HG03159 (cell line): Measurements from ENCODE around the gene RALA.
"Not testable (repeated sequence)": the region's sequence is repeated elsewhere in the genome, so short reads cannot be mapped to it uniquely, and the experiment has no call there.

Experiments used
- ATAC-seq: cut with Tn5 transposase; IDR thresholded peaks from one replicate; pipeline ENCODE4 v1.9.1; 2021; ENCODE audit warnings: mild to moderate bottlenecking, moderate library complexity; ENCODE audit not compliant: unreplicated experiment

The RALA gene

DNA sequence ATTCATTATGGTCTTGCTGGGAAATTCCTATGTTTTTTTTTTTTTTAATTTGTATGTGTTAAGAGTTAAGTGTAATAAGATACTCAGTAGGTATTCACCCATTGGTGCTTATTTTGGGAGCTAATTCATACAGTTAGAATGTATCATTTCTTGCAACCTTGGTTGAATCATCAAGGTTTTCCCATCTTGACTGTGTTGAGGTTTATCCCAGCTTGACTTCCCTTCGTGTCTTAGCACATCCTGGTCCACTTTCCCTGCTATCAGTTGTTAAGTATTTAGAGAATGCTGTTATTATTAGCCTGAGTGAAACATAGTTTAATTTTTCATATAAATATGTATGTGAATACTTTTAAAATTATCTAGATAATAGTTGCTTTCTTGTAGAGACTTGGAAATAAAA is 20.8 kb downstream of the RALA start:
- ATAC-seq, result no peak

DNA sequence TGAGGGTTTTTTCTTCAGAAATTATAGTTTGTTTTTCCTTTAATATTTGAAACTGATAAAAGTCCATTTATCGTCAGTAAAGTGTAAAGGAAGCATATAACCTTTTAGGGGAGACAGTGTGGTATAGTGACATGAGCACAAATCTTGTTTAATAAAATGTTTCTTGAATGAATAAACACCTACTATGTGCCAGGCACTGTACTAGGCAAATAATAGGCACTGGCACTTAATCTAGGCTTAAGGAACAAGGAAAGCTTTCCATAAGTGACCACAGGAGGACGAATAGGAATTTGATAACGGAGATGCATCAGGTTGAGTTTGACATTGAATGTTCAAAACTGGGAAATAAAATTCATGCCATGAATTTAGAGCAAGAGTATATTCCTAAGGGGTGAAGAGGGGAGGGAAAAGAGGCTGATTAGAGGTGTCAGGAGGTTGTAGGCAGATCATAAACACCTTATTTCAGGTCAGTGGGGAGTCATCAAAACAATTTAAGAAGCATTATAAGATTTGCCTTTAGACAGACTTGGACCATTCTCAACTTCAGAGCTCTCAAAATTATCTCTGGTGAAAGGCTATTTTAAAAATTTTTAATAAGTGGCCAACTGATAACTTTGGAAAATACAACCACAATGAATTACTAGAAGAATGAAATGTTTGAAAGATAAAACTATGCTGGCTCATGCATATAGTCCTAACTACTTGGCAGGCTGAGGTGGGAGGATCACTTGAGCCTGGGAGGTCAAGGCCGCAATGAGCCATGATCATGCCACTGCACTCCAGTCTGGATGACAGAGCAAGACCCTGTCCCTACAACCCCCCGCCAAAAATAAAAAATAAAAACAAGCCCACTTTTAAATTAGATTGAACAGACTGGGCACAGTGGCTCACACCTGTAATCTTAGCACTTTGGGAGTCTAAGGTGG is 22.4 kb downstream of the RALA start:
- no peak for ATAC-seq

DNA sequence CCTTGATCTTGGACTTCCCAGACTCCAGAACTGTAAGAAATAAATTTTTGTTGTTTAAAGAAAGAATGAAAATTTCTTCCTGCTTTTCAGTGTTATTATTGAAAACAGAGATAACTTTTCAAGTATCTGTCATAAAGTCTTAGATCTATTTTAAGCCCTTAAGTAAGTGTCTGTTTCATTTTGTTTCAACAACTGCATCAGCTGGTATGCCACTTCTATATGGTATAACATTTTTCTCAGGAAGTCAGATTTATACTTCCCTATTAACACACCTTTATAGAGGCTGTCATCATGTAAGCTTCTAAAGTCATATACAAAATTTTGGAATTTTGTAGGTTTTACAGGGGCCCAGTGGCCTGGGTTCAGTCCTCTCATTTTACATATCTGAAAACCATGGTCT is 24.4 kb downstream of the RALA start:
- no peak for ATAC-seq

DNA sequence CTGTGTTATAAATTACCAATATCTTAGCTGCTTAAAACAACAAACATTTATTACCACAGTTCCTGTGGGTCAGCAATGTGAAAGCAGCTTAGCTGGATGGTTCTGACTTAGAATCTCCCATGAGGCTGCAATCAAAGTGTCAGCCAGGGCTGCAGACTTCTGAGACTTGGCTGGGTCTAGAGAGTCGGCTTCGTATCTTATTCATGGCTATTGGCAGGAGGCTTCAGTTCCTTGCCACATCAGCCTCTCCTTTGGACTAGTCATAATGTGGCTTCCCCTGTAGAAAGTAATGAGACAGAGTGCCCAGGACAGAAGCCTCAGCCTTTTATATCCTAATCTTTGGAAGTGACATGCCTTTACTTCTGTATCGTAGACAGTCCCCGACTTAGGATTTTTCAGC is 27.3 kb downstream of the RALA start:
- no peak for ATAC-seq

DNA sequence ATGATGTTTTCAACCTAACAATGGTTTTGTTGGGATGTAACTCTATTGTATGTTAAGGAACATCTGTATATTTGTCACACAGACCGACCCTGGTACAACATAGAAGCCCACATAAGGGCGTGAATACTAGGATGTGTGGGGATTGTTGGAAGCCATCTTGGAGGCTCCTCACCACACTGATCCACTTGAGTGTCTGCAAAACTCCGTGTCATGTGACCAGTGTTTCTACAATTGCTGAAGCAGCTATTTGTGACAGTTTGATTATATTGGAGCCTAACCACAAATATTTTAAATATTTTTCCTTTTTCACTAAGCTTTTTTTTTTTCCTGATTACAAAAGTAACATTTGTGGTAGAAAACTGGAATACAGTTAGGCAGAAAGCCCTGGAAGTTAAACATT is 27.9 kb downstream of the RALA start:
- no peak for ATAC-seq

DNA sequence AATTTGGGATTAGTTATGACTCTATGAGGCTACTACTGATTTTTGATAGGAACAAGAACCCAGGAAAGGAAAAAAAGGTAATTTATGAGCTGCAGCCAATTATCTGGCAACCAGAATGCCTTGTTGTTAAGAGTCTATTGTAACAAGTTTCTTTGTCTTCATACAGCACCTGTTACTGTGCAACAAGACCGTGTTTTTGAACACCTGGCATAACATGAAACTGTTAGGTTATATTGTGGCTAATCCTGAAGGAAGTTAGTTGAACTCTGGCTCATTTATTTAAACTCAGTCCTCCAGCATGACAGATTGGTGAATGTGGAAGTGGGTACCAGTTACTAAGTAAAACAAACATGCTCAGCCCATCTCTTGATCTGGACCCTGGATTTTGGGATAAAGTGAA is 33.0 kb downstream of the RALA start:
- no peak for ATAC-seq

DNA sequence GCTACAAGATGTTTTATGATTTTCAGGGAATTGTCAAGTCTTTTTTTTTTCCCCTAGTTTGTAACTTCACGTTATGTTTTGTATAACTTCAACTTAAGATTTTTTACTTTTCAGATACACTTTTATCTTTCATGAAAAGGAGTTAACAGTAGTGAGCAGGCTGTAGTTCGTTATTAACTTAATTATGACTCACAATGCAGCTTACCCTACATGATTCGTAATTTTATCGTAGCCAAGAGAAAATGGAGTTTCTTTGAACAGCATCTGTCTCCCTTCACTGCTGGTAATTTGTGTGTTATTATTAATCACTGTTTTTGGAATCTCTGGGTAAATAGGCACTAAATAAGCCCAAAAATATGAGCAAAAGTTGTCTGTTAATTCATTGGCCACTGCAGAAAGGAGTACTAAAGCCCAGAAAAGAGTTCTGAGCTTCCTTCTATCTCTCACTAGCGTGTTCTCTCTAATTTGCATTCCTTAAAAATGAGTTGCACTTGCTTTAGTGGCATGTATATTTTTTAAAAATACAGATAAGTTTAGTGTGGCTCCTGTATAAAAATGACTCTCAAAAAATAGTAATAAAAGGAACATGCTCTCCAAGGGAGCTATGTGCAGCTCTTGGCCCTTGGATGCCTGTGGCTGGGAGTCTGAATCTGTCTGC is 36.1 kb downstream of the RALA start:
- no peak for ATAC-seq

DNA sequence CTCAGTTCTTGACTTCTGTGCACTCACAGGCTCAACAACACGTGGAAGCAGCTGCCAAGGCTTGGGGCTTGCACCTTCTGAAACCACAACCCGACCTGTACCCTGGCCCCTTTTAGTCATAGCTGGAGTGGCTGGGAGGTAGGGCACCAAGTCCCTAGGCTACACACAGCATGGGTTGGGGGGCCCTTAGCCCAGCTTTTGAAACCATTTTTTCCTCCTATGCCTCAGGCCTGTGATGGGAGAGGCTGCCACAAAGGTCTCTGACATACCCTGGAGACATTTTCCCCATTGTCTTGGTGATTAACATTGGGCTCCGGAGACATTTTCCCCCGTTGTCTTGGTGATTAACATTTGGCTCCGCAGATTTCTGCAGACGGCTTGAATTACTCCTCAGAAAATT is 38.6 kb downstream of the RALA start:
- ATAC-seq, result no peak

DNA sequence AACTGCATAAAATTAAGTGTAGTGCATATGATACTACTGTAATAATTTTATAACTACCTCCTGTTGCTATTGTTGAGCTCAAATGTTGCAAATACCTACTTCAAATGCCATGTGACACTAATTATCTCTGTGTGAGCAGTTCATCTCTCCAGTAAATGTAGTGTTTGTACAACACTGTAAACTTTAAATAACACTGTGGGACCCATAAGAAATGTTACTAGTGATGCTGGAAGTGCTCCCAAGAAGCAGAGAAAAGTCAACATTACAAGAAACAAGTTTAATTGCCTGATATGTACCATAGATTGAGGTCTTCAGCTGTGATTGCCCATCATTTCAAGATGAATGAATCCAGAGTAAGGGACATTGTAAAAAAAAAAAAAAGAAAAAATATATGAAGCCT is 39.9 kb downstream of the RALA start:
- no peak for ATAC-seq

DNA sequence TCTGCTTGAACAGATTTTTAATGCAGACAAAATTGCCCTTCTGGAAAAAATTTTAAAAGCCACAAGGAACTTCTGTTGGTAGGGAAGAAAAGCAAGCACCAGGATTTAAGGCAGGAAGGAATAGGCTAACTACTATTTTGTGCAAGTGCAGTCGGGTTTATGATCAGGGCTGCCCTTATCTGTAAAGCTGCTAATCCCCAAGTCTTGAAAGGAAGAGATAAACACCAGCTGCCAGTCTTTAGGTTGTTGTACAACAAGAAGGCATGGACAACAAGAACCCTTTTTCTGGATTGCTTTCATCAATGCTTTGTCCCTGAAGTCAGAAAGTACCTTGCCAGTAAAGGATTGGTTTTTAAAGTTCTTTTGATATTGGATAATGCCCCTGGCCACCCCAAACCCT is 40.7 kb downstream of the RALA start:
- ATAC-seq, result no peak

DNA sequence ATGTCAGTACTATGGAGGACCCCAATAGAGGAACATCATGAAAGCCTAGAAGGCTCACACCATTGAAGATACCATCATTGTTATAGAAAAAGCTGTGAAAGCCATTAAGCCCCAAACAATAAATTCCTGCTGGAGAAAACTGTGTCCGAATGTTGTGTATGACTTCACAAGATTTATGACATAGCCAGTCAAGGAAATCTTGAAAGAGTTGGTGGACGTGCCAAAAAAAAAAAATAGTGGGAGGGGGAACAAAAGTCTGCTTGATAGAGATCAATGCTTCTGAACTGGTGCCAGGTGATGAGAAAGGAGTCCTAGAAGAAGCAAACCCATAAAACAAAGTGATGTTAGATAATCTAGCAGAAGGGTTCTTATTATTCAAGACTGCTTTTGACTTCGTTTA is 41.2 kb downstream of the RALA start:
- ATAC-seq, result no peak

DNA sequence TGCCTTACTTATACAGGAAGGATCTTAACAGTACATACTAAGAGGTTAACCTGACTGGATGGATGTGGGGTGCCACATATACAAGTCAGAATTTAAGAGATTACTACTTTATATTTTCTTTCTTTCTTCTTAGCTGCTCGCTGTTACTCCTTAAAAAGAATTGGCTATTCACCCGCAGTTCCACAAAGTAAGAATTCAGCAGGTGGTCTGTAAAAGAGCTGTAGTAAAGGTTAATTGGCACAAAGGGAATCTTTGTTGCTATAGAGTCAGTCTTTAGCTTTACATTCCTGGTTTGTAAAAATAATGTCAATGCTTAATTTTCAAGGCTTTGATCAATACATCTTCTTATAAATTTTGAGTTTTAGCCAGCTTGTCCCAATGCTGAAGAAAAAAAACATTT is 43.2 kb downstream of the RALA start:
- no peak for ATAC-seq

DNA sequence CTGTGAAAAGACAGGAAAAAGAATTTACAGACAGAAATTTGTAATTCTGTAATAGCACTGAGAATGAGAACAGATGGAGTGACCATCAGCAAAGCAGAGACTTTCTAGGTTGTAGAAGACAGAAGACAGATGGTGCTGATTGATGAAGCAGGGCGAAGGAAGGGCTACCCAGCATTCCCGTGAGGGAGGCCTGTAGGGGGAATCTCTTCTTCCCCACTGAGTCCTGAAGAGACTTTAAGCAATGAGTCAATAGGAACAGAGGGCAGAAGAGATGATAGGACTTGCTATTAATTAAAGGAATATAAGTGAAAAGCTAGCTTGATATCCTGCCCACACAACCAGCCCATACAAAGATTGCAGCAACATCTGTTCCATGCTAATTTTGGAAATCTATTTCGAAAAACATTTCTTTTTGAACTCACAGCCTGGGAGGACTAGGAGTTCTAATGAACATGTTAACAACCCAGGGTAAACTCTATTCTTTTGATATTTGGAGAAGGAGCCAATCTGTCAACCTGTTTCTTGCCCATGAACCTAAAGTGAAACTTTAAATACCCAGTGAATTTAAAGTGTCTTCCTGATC is 44.1 kb downstream of the RALA start:
- no peak for ATAC-seq

DNA sequence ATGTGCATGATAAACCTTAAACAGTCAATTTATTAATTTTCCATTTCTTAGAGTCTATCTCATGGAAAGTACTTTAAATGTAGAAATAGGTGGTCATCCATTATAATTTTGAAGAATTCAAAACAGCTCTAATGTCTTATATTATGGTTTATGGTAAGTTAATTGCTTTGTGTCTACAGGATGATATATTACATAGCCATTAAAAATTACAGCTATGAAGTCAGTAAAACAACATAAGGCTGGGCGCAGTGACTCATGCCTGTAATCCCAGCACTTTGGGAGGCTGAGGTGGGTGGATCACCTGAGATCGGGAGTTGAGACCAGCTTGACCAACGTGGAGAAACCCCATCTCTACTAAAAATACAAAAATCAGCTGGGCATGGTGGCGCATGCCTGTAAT is 44.9 kb downstream of the RALA start:
- ATAC-seq, result not testable (repeated sequence)

DNA sequence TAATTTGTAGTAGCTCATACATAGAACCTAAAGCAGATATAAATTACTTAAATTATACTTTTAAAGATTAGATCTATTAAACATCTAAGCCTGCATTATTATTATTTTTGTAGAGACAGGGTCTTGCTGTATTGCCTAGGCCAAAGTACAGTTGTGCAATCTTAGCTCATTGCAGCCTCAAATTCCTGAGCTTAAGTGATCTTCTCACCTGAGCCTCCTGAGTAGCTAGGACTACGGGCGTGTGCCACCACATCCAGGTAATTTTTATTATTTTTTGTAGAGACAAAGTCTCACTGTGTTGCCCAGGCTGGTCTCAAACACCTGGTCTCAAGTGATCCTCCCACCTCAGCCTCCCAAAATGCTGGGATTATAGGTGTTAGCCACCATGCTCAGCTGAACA is 46.7 kb downstream of the RALA start:
- ATAC-seq, result no peak

DNA sequence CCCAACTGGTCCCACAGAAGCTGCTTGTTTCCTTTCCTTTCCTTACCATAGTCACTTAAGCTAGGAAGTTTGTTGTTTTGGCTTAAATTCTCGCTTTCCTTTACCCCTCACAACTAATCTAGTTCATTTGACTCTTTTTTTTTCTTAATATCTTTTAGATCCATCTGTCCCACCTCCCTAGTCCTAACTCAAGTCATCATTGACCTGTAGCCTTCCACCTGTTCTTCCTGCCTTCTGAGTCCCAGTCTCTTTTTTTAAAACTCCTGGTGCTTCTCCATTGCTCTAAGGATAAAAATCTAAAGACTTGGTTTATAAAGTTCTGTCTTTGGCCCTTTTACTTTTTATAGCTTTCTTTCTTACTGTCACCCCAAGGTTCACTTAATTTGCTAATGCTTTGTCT is 47.6 kb downstream of the RALA start:
- ATAC-seq, result no peak

DNA sequence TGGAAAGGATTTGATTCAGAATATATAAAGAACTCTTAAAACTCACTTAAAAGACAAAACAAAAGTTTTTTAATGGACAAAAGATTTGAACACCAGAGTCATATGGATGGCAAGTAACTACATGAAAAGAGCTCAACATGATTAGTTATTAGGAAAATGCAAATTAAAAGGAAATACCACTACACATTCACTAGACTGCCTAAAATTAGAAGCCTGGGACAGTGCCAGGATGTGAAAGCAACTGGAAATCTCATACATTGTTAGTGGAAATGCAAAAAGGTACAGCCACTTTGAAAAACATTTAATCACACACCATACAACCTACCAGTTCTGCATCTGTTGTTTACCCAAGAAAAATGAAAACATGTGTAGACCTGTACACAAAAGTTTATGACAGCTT is 48.8 kb downstream of the RALA start:
- no peak for ATAC-seq

DNA sequence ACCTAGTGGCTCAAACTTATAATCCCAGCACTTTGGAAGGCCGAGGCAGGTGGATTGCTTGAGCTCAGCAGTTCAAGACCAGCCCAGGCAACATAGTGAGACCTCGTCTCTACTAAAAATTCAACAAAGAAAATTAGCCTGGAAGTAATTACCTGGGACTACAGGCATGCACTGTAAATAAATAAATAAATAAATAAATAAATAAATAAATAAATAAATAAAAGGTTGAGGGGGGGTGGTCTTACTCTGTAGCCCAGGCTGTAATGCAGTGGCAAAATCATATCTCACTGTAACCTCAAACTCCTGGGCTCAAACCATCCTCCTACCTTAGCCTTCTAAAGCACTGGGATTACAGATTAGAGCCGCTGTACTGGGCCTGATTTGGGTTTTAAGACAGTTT is 50.5 kb downstream of the RALA start:
- ATAC-seq, result no peak

DNA sequence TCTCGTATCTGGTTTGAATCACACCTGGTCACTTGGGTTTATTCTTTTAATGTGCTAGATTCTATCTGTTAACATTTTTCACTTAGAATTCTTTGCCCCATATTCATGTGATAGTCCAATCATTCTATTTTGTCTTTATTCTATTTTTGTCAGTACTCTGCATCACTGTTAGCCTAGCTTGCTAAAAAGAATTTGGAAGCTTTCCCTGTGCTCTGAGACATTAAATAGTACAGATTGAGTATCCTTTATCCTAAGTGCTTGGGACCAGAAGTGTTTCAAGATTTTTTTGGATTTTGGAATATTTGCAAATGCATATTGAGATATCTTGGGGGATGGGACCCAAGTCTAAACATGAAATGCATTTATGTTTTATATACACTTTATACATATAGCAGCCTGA is 51.0 kb downstream of the RALA start:
- no peak for ATAC-seq

DNA sequence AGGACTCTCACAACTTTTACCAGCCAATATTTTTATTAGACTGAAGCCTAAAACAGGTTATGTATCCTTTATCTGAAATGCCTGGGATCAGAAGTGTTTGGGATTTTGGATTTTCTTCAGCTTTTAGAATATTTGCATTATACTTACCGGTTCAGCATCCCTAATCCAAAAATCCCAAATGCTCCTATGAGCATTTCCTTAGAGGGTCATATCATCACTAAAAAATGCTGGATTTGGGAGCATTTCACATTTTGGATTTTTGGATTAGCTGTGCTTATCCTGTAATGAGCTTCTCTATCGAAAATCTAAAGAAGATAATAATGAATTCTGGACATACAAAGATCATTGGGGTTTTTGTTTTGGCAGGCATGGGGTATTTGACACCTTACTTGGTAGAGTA is 53.0 kb downstream of the RALA start:
- no peak for ATAC-seq

DNA sequence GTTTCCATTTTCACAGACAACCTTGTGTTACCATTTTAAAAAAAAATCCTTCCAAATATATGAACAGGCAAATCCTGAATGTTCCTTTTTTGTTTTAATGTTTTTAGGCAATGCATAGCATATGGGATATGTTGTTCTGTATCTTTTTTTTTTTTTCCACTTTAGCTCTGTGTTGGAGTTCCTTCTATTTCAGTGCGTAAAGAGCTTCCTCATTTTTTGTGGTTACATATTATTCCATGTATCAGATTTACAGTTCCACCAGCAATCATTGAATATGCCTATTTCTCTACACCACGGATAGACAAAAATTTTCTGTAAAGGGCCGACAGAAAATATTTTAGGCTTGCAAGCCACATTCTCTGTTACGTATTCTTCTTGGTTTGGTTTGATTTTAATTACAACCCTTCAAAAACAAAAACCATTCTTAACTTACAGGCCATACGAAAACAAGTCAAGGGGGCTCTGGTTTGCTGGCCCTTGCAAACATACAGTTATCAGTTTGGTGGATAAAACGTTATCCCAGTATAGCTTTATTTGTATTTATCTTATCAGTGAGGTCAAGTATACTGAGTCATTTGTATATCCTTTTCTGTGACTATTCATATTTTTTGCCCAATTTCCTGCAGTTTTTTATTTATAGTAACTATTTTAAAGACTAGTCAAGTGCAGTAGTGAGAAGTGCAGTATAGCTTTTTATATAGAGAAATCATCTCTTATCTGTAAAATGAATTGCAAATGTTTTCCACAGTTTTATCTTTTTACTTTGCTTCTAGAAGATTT is 55.7 kb downstream of the RALA start:
- ATAC-seq, result no peak
